Measurements from ENCODE around the gene OR51B6.

The OR51B6 gene, protein sequence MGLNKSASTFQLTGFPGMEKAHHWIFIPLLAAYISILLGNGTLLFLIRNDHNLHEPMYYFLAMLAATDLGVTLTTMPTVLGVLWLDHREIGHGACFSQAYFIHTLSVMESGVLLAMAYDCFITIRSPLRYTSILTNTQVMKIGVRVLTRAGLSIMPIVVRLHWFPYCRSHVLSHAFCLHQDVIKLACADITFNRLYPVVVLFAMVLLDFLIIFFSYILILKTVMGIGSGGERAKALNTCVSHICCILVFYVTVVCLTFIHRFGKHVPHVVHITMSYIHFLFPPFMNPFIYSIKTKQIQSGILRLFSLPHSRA

DNA sequence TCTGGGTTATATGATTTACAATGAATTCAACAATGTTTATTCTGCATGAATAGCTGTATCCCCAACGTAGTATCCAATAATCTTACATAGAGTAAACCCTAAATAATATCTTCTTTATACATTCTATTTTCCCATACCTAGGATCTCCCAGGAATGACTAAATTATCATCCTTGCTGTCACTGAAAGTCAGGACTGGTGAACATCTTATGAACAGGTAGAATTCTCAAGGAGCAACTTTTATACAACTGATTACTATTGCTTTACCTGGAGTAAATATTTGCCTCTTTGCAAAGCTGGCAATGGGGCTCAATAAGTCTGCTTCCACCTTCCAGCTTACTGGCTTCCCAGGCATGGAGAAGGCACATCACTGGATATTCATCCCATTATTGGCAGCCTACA is at the start of gene OR51B6:
Gene OR51B6 (plus strand): TSS at position 301 of the 400 bp plus-strand sequence. CDS start 0 bp downstream, at position 301.
- Histone ChIP-seq H3K36me3 (no peaks in the 10 kb centered on the region), H3K9me3 (ENCODE audit: severe bottlenecking) (no peaks in the 10 kb centered on the region), H3K27ac (no peak within 1 kb of the TSS), H3K27me3 (ENCODE audit: insufficient read depth, low read depth, severe bottlenecking) (peaks cover 45% of the 10 kb centered on the region), H3K4me3 (ENCODE audit: low read depth, low read length) (no peak within 1 kb of the TSS)
- DNase-seq: no peak
- TF ChIP-seq, protein P1, sequence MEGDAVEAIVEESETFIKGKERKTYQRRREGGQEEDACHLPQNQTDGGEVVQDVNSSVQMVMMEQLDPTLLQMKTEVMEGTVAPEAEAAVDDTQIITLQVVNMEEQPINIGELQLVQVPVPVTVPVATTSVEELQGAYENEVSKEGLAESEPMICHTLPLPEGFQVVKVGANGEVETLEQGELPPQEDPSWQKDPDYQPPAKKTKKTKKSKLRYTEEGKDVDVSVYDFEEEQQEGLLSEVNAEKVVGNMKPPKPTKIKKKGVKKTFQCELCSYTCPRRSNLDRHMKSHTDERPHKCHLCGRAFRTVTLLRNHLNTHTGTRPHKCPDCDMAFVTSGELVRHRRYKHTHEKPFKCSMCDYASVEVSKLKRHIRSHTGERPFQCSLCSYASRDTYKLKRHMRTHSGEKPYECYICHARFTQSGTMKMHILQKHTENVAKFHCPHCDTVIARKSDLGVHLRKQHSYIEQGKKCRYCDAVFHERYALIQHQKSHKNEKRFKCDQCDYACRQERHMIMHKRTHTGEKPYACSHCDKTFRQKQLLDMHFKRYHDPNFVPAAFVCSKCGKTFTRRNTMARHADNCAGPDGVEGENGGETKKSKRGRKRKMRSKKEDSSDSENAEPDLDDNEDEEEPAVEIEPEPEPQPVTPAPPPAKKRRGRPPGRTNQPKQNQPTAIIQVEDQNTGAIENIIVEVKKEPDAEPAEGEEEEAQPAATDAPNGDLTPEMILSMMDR (IDR thresholded peaks at IDR 0.05; ENCODE audit: low read depth, low read length): no peak

- DNase-seq: no peak
- Histone ChIP-seq H3K4me3 (ENCODE audit: low read depth, low read length) (no peak within 1 kb of the TSS), H3K36me3 (no peaks in the 10 kb centered on the region), H3K27ac (no peak within 1 kb of the TSS), H3K9me3 (ENCODE audit: severe bottlenecking) (no peaks in the 10 kb centered on the region), H3K27me3 (ENCODE audit: insufficient read depth, low read depth, severe bottlenecking) (peaks cover 79% of the 10 kb centered on the region)
- TF ChIP-seq, protein P1 (IDR thresholded peaks at IDR 0.05; ENCODE audit: low read depth, low read length): no peak
These were observed 49.5 kb upstream of the OR51B6 start, which contains the start of gene OR51B4 for GRCh38 chr11:5301846-5302245. OR51B4 (minus strand) TSS chr11:5301946; CDS start chr11:5301946, 0 bp downstream.

- no peak for DNase-seq
- Histone ChIP-seq H3K27me3 (ENCODE audit: insufficient read depth, low read depth, severe bottlenecking) (peaks cover 80% of the 10 kb centered on the region), H3K9me3 (ENCODE audit: severe bottlenecking) (no peaks in the 10 kb centered on the region), H3K4me3 (ENCODE audit: low read depth, low read length) (no peak overlapping the region), H3K27ac (no peak overlapping the region), H3K36me3 (no peaks in the 10 kb centered on the region)
- TF ChIP-seq, protein P1 (IDR thresholded peaks at IDR 0.05; ENCODE audit: low read depth, low read length): no peak
These were observed 47.7 kb upstream of the OR51B6 start for GRCh38 chr11:5303626-5304025.

DNA sequence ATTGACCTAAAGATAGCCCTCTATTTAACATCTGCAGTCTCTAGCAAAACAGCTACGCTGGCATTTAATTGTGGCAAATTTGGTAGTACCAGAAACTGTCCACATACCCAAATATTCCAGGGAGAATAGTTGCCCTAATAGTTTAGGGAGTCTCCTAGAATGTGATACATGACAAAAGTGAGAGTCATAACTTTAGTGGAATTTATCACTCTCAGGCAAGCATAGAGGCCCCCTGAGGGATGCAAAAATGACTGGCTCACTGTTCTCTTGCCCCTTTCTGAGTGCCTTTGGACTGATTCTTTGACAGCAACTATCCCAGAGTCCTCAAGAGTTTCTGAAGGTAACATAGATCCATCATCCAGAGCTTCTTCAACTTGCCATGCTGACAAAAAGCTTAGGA is 47.3 kb upstream of the OR51B6 start:
- no peaks in the 10 kb centered on the region for H3K9me3 ChIP-seq (ENCODE audit: severe bottlenecking)
- DNase-seq: no peak
- no peak overlapping the region for H3K27ac ChIP-seq
- no peak overlapping the region for H3K4me3 ChIP-seq (ENCODE audit: low read depth, low read length)
- TF ChIP-seq, protein P1 (IDR thresholded peaks at IDR 0.05; ENCODE audit: low read depth, low read length): no peak
- H3K36me3 ChIP-seq: no peaks in the 10 kb centered on the region
- peaks cover 79% of the 10 kb centered on the region for H3K27me3 ChIP-seq (ENCODE audit: insufficient read depth, low read depth, severe bottlenecking)

GRCh38 chr11:5307256-5308019 is 43.9 kb upstream of the OR51B6 start:
- no peak overlapping the region for H3K27ac ChIP-seq

More at GRCh38 chr11:5307256-5308019, 43.9 kb upstream of the OR51B6 start:
- Histone ChIP-seq H3K27me3 (ENCODE audit: insufficient read depth, low read depth, severe bottlenecking) (peaks cover 78% of the 10 kb centered on the region), H3K9me3 (ENCODE audit: severe bottlenecking) (no peaks in the 10 kb centered on the region), H3K36me3 (no peaks in the 10 kb centered on the region), H3K4me3 (ENCODE audit: low read depth, low read length) (no peak overlapping the region)
- TF ChIP-seq, protein P1 (IDR thresholded peaks at IDR 0.05; ENCODE audit: low read depth, low read length): no peak
- no peak for DNase-seq

Measured in WERI-Rb-1 (cell line).